ENCODE data around the gene CLCN6. TPM values are rescaled to one million over a fixed set of nuclear protein-coding genes. Genes with fewer than 3 reads are reported as not detected.

Gene CLCN6
- total and polyA plus RNA-seq, 2 donors (not counting 1 experiment from before 2014, with no cell fraction given) = 15.3 to 19.3 TPM

- H3K4me3 ChIP-seq (replicated peaks in 1 of 4; ENCODE audit: control extremely low read depth in 1 of 4, insufficient read depth in 1 of 4, low read depth in 3 of 4, low read length in 4 of 4) = no peak overlapping the region
- H3K4me2 ChIP-seq (ENCODE audit: extremely low read depth, insufficient read depth, low read length) = no peak overlapping the region
- no peaks in the 10 kb centered on the region for H3K4me1 ChIP-seq (ENCODE audit: control insufficient read depth, extremely low read depth, insufficient read depth, low read length)
- no peaks in the 10 kb centered on the region for H3K79me2 ChIP-seq (ENCODE audit: control insufficient read depth, insufficient read depth, low read length)
- TF ChIP-seq EZH2 (IDR thresholded peaks at IDR 0.05; ENCODE audit: low read length, missing control alignments) = no peak
- TF ChIP-seq, protein P1, sequence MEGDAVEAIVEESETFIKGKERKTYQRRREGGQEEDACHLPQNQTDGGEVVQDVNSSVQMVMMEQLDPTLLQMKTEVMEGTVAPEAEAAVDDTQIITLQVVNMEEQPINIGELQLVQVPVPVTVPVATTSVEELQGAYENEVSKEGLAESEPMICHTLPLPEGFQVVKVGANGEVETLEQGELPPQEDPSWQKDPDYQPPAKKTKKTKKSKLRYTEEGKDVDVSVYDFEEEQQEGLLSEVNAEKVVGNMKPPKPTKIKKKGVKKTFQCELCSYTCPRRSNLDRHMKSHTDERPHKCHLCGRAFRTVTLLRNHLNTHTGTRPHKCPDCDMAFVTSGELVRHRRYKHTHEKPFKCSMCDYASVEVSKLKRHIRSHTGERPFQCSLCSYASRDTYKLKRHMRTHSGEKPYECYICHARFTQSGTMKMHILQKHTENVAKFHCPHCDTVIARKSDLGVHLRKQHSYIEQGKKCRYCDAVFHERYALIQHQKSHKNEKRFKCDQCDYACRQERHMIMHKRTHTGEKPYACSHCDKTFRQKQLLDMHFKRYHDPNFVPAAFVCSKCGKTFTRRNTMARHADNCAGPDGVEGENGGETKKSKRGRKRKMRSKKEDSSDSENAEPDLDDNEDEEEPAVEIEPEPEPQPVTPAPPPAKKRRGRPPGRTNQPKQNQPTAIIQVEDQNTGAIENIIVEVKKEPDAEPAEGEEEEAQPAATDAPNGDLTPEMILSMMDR (conservative IDR thresholded peaks at IDR 0.05 in 1 of 2, IDR thresholded peaks at IDR 0.05 in 1 of 2; ENCODE audit: low read depth in 1 of 2, low read length in 2 of 2) = no peak
- no peaks in the 10 kb centered on the region for H3K9me3 ChIP-seq (ENCODE audit: control insufficient read depth, insufficient read depth, low read depth, low read length)
- peaks cover 40% of the 10 kb centered on the region for H3K36me3 ChIP-seq (ENCODE audit: control insufficient read depth, insufficient read depth, low read length)
- no peaks in the 10 kb centered on the region for H4K20me1 ChIP-seq (ENCODE audit: control insufficient read depth, extremely low read depth, insufficient read depth, low read length)
- H2AFZ ChIP-seq (ENCODE audit: low read length) = no peak overlapping the region
- no peak for DNase-seq (ENCODE audit: low read depth in 2 of 2)
- H3K9ac ChIP-seq (ENCODE audit: insufficient read depth, low read length) = no peak overlapping the region
- no peaks in the 10 kb centered on the region for H3K27me3 ChIP-seq (ENCODE audit: control insufficient read depth, insufficient read depth, low read length)
- H3K27ac ChIP-seq (ENCODE audit: insufficient read depth, low read length) = no peak overlapping the region
These were observed 27.9 kb downstream of the CLCN6 start for GRCh38 chr1:11833900-11834299.

- Histone ChIP-seq H4K20me1 (ENCODE audit: control insufficient read depth, extremely low read depth, insufficient read depth, low read length) (no peaks in the 10 kb centered on the region), H3K4me3 (replicated peaks in 1 of 4; ENCODE audit: control extremely low read depth in 1 of 4, insufficient read depth in 1 of 4, low read depth in 3 of 4, low read length in 4 of 4) (no peak overlapping the region), H3K27me3 (ENCODE audit: control insufficient read depth, insufficient read depth, low read length) (no peaks in the 10 kb centered on the region), H3K4me1 (ENCODE audit: control insufficient read depth, extremely low read depth, insufficient read depth, low read length) (no peaks in the 10 kb centered on the region), H3K4me2 (ENCODE audit: extremely low read depth, insufficient read depth, low read length) (no peak overlapping the region), H3K79me2 (ENCODE audit: control insufficient read depth, insufficient read depth, low read length) (no peaks in the 10 kb centered on the region), H3K36me3 (ENCODE audit: control insufficient read depth, insufficient read depth, low read length) (peaks cover 48% of the 10 kb centered on the region), H3K9ac (ENCODE audit: insufficient read depth, low read length) (no peak overlapping the region), H3K9me3 (ENCODE audit: control insufficient read depth, insufficient read depth, low read depth, low read length) (no peaks in the 10 kb centered on the region), H3K27ac (ENCODE audit: insufficient read depth, low read length) (no peak overlapping the region), H2AFZ (ENCODE audit: low read length) (no peak overlapping the region)
- DNase-seq (ENCODE audit: low read depth in 2 of 2) = no peak
- TF ChIP-seq, protein P1 (conservative IDR thresholded peaks at IDR 0.05 in 1 of 2, IDR thresholded peaks at IDR 0.05 in 1 of 2; ENCODE audit: low read depth in 1 of 2, low read length in 2 of 2) = no peak
- TF ChIP-seq EZH2 (IDR thresholded peaks at IDR 0.05; ENCODE audit: low read length, missing control alignments) = no peak
These were observed 29.6 kb downstream of the CLCN6 start for GRCh38 chr1:11835441-11836225.

- Histone ChIP-seq H3K9ac (ENCODE audit: insufficient read depth, low read length) (no peak overlapping the region), H4K20me1 (ENCODE audit: control insufficient read depth, extremely low read depth, insufficient read depth, low read length) (no peaks in the 10 kb centered on the region), H2AFZ (ENCODE audit: low read length) (no peak overlapping the region), H3K4me1 (ENCODE audit: control insufficient read depth, extremely low read depth, insufficient read depth, low read length) (no peaks in the 10 kb centered on the region), H3K27me3 (ENCODE audit: control insufficient read depth, insufficient read depth, low read length) (no peaks in the 10 kb centered on the region), H3K36me3 (ENCODE audit: control insufficient read depth, insufficient read depth, low read length) (peaks cover 51% of the 10 kb centered on the region), H3K4me2 (ENCODE audit: extremely low read depth, insufficient read depth, low read length) (no peak overlapping the region), H3K27ac (ENCODE audit: insufficient read depth, low read length) (no peak overlapping the region), H3K9me3 (ENCODE audit: control insufficient read depth, insufficient read depth, low read depth, low read length) (no peaks in the 10 kb centered on the region), H3K79me2 (ENCODE audit: control insufficient read depth, insufficient read depth, low read length) (no peaks in the 10 kb centered on the region), H3K4me3 (replicated peaks in 1 of 4; ENCODE audit: control extremely low read depth in 1 of 4, insufficient read depth in 1 of 4, low read depth in 3 of 4, low read length in 4 of 4) (no peak overlapping the region)
- DNase-seq (ENCODE audit: low read depth in 2 of 2) = no peak
- no peak for TF ChIP-seq EZH2 (IDR thresholded peaks at IDR 0.05; ENCODE audit: low read length, missing control alignments)
- TF ChIP-seq, protein P1 (conservative IDR thresholded peaks at IDR 0.05 in 1 of 2, IDR thresholded peaks at IDR 0.05 in 1 of 2; ENCODE audit: low read depth in 1 of 2, low read length in 2 of 2) = no peak
These were observed 31.2 kb downstream of the CLCN6 start for GRCh38 chr1:11836955-11837766.

Measured in fibroblast of lung (primary cell).